Liver (tissue), 9 donors: ENCODE results near the gene LRP10. TPM values are rescaled to one million over a fixed set of nuclear protein-coding genes. Genes with fewer than 3 reads are reported as not detected.
A peak's percentile ranks its signal among the peaks of the same experiment; 100 is the strongest.

Source experiments
- DNase-seq: peaks from one replicate; pipeline ENCODE4 v3.0.0-alpha.2; 2017; ENCODE audit warnings: low spot score
- H3K27ac ChIP-seq, 2 donors: one replicate each; pipeline ENCODE4 v1.7.0; 2013; ENCODE audit warnings: inconsistent platforms in 2 of 2, low read length in 2 of 2, control low read depth in 1 of 2, low read depth in 1 of 2, mild to moderate bottlenecking in 1 of 2
- H3K27me3 ChIP-seq, 4 donors: one replicate each; pipeline versions ENCODE4 v1.6.1 to v1.7.0; 2013; ENCODE audit warnings: low read length in 3 of 4, inconsistent platforms in 1 of 4, mild to moderate bottlenecking in 1 of 4, moderate library complexity in 1 of 4; ENCODE audit not compliant: control insufficient read depth in 4 of 4, insufficient read depth in 4 of 4
- H3K36me3 ChIP-seq, 4 donors: one replicate each; pipeline versions ENCODE4 v1.6.1 to v1.7.0; 2013; ENCODE audit warnings: low read length in 3 of 4, mild to moderate bottlenecking in 3 of 4, low read depth in 1 of 4, moderate library complexity in 1 of 4; ENCODE audit not compliant: control insufficient read depth in 4 of 4, insufficient read depth in 3 of 4
- H3K4me1 ChIP-seq, 4 donors: one replicate each; pipeline versions ENCODE4 v1.6.1 to v1.7.0; 2013; ENCODE audit warnings: low read length in 3 of 4, mild to moderate bottlenecking in 3 of 4, moderate library complexity in 1 of 4; ENCODE audit not compliant: control insufficient read depth in 4 of 4, insufficient read depth in 4 of 4
- H3K4me3 ChIP-seq, 3 donors: one replicate each; pipeline versions ENCODE4 v1.6.1 to v1.7.0; 2013; ENCODE audit warnings: low read length in 3 of 3, control low read depth in 1 of 3, low read depth in 1 of 3, mild to moderate bottlenecking in 1 of 3
- H3K9ac ChIP-seq, 2 donors: one replicate each; pipeline ENCODE4 v1.7.0; 2013; ENCODE audit warnings: low read length in 2 of 2, mild to moderate bottlenecking in 2 of 2, moderate library complexity in 2 of 2, control low read depth in 1 of 2, low read depth in 1 of 2
- H3K9me3 ChIP-seq, 4 donors: one replicate each; pipeline versions ENCODE4 v1.6.1 to v1.7.0; 2013; ENCODE audit warnings: low read length in 3 of 4; ENCODE audit not compliant: control insufficient read depth in 4 of 4
- EGR1 ChIP-seq, 2 donors: IDR thresholded peaks; 2 replicates each; pipeline ENCODE4 v1.6.1; 2016 to 2018; ENCODE audit warnings: antibody characterized with exemption in 2 of 2, low read depth in 2 of 2
- FOXA1 ChIP-seq: IDR thresholded peaks from 2 replicates; pipeline ENCODE4 v1.6.1; 2016; ENCODE audit warnings: antibody characterized with exemption
- FOXA2 ChIP-seq: IDR thresholded peaks from 2 replicates; pipeline ENCODE4 v1.6.1; 2016; ENCODE audit warnings: antibody characterized with exemption
- GABPA ChIP-seq, 2 donors: IDR thresholded peaks in 1 of 2; conservative IDR thresholded peaks in 1 of 2; 2 replicates each; pipeline ENCODE4 v1.6.1; 2016; ENCODE audit warnings: antibody characterized with exemption in 2 of 2, mild to moderate bottlenecking in 1 of 2, moderate library complexity in 1 of 2
- HNF4A ChIP-seq, 2 donors: conservative IDR thresholded peaks; 2 replicates each; pipeline ENCODE4 v1.6.1; 2016; ENCODE audit warnings: antibody characterized with exemption in 2 of 2, mild to moderate bottlenecking in 2 of 2
- HNF4G ChIP-seq: IDR thresholded peaks from 2 replicates; pipeline ENCODE4 v1.6.1; 2016; ENCODE audit warnings: antibody characterized with exemption
- JUND ChIP-seq, 2 donors: IDR thresholded peaks; 2 replicates each; pipeline ENCODE4 v1.6.1; 2016; ENCODE audit warnings: antibody characterized with exemption in 2 of 2
- NR2F2 ChIP-seq: IDR thresholded peaks from 2 replicates; pipeline ENCODE4 v1.6.1; 2016; ENCODE audit warnings: antibody characterized with exemption
- RAD21 ChIP-seq, 2 donors: IDR thresholded peaks; 2 replicates each; pipeline ENCODE4 v1.6.1; 2016; ENCODE audit warnings: antibody characterized with exemption in 2 of 2, mild to moderate bottlenecking in 2 of 2
- RXRA ChIP-seq, 2 donors: IDR thresholded peaks; 2 replicates each; pipeline ENCODE4 v1.6.1; 2017 to 2018; ENCODE audit warnings: antibody characterized with exemption in 2 of 2, mild to moderate bottlenecking in 1 of 2
- SP1 ChIP-seq: IDR thresholded peaks from 2 replicates; pipeline ENCODE4 v1.6.1; 2018; ENCODE audit warnings: antibody characterized with exemption, mild to moderate bottlenecking
- TAF1 ChIP-seq: conservative IDR thresholded peaks from 2 replicates; pipeline ENCODE4 v1.6.1; 2016; ENCODE audit warnings: antibody characterized with exemption, mild to moderate bottlenecking
- YY1 ChIP-seq: IDR thresholded peaks from 2 replicates; pipeline ENCODE4 v1.6.1; 2016; ENCODE audit warnings: antibody characterized with exemption, mild to moderate bottlenecking
- WGBS: extraction: QIAGEN DNeasy Blood & Tissue Kit; methylation state at CpG from one replicate; pipeline ENCODE4 v1.1.7; 2013; 5-methylcytosine and 5-hydroxymethylcytosine counted together
- polyA plus RNA-seq, 2 donors: library from polyadenylated mRNA; stranded (reverse) in 1 of 2; unstranded in 1 of 2; fragments of 200-250 nt in 1 of 2; fragments of >200 nt in 1 of 2; fragmentation: Nextera tagmentation in 1 of 2; extraction: Ambion mirVana in 1 of 2; gene quantifications; one replicate each; pipeline versions ENCODE4 v1.2.1 to v1.2.3, GENCODE V29; 2013 to 2015
- total RNA-seq, 2 donors: library from RNA; depleted of rRNA; stranded (reverse); fragments of >200 nt; gene quantifications; one replicate each; pipeline ENCODE4 v1.2.3, GENCODE V29; 2014
- TF ChIP-seq, protein P1 (sequence below): IDR thresholded peaks from 2 replicates; pipeline ENCODE4 v1.6.1; 2016; ENCODE audit warnings: antibody characterized with exemption, mild to moderate bottlenecking
- TF ChIP-seq, protein P2 (sequence below): IDR thresholded peaks from 2 replicates; pipeline ENCODE4 v1.6.1; 2016; ENCODE audit warnings: antibody characterized with exemption
- TF ChIP-seq, protein P3 (sequence below): IDR thresholded peaks from 2 replicates; pipeline ENCODE4 v1.6.1; 2016; ENCODE audit warnings: antibody characterized with exemption
- TF ChIP-seq, protein P4 (sequence below): fragments of 150-350 bp; IDR thresholded peaks from 2 replicates; pipeline ENCODE4 v1.5.1; 2017; ENCODE audit warnings: improper control_type of control experiment, low read depth, low read length; ENCODE audit not compliant: missing input control
- TF ChIP-seq, protein P5 (sequence below): IDR thresholded peaks from 2 replicates; pipeline ENCODE4 v1.6.1; 2016; ENCODE audit warnings: antibody characterized with exemption
- donor health status: healthy.
- donor health status: healthy.
- donor health status: healthy.
- donor health status: healthy.
- donor health status: healthy.

The LRP10 gene
- total and polyA plus RNA-seq, 4 donors = 19.5 to 61.7 (median 31.3) TPM

DNA sequence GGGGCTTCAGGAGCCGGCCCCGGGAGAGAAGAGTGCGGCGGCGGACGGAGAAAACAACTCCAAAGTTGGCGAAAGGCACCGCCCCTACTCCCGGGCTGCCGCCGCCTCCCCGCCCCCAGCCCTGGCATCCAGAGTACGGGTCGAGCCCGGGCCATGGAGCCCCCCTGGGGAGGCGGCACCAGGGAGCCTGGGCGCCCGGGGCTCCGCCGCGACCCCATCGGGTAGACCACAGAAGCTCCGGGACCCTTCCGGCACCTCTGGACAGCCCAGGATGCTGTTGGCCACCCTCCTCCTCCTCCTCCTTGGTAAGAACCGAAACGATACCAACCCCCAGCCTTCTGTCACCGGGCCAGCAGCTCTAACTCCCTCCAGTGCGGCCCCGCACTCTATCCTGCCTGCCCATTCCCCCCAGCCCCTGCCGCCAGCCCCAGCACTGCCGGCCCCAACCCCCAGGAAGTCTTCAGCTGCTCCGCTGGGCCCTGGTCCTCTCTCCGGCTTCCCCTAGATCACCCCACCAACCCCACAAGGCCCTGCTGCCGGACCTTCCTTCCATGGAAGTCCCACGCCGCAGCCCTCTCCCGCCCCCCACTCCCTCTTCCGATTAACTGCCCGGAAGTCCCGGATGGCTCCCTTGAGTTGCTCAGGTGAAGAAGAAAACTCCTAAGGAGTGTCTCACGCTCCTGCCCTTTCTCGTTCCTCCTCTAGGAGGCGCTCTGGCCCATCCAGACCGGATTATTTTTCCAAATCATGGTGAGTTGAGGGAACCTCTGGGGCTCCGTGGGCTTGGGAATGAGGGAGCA lies 693 bp downstream of the LRP10 start:
- Histone ChIP-seq H3K4me1 (peaks cover 2 to 15% (median 9%) of the 10 kb centered on the region in 4 donors), H3K9me3 (no peaks in the 10 kb centered on the region), H3K4me3 (peak overlapping the region; percentile 83 to 95 (median 94)), H3K27me3 (no peaks in the 10 kb centered on the region), H3K36me3 (peaks cover 8 to 33% (median 27%) of the 10 kb centered on the region in 4 donors), H3K27ac (peak overlapping the region; percentile 98 to 99), H3K9ac (peak overlapping the region; percentile 70 to 75)
- TF ChIP-seq, protein P1, sequence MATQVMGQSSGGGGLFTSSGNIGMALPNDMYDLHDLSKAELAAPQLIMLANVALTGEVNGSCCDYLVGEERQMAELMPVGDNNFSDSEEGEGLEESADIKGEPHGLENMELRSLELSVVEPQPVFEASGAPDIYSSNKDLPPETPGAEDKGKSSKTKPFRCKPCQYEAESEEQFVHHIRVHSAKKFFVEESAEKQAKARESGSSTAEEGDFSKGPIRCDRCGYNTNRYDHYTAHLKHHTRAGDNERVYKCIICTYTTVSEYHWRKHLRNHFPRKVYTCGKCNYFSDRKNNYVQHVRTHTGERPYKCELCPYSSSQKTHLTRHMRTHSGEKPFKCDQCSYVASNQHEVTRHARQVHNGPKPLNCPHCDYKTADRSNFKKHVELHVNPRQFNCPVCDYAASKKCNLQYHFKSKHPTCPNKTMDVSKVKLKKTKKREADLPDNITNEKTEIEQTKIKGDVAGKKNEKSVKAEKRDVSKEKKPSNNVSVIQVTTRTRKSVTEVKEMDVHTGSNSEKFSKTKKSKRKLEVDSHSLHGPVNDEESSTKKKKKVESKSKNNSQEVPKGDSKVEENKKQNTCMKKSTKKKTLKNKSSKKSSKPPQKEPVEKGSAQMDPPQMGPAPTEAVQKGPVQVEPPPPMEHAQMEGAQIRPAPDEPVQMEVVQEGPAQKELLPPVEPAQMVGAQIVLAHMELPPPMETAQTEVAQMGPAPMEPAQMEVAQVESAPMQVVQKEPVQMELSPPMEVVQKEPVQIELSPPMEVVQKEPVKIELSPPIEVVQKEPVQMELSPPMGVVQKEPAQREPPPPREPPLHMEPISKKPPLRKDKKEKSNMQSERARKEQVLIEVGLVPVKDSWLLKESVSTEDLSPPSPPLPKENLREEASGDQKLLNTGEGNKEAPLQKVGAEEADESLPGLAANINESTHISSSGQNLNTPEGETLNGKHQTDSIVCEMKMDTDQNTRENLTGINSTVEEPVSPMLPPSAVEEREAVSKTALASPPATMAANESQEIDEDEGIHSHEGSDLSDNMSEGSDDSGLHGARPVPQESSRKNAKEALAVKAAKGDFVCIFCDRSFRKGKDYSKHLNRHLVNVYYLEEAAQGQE = no peak
- TF ChIP-seq RXRA (IDR thresholded peaks at IDR 0.05) (peak in 1 of 2 donors; percentile 15), HNF4G (no peak), SP1 (no peak), EGR1 (IDR thresholded peaks at IDR 0.05; ENCODE audit: low read depth in 2 of 2) (no peak), TAF1 (no peak), FOXA2 (no peak), NR2F2 (no peak), HNF4A (conservative IDR thresholded peaks at IDR 0.05) (peak in 1 of 2 donors; percentile 18), FOXA1 (no peak), JUND (IDR thresholded peaks at IDR 0.05) (no peak), YY1 (no peak), RAD21 (IDR thresholded peaks at IDR 0.05) (peak; percentile 86 to 87), GABPA (IDR thresholded peaks at IDR 0.05 in 1 of 2, conservative IDR thresholded peaks at IDR 0.05 in 1 of 2) (no peak)
- TF ChIP-seq, protein P2, sequence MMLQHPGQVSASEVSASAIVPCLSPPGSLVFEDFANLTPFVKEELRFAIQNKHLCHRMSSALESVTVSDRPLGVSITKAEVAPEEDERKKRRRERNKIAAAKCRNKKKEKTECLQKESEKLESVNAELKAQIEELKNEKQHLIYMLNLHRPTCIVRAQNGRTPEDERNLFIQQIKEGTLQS = no peak
- TF ChIP-seq, protein P3, sequence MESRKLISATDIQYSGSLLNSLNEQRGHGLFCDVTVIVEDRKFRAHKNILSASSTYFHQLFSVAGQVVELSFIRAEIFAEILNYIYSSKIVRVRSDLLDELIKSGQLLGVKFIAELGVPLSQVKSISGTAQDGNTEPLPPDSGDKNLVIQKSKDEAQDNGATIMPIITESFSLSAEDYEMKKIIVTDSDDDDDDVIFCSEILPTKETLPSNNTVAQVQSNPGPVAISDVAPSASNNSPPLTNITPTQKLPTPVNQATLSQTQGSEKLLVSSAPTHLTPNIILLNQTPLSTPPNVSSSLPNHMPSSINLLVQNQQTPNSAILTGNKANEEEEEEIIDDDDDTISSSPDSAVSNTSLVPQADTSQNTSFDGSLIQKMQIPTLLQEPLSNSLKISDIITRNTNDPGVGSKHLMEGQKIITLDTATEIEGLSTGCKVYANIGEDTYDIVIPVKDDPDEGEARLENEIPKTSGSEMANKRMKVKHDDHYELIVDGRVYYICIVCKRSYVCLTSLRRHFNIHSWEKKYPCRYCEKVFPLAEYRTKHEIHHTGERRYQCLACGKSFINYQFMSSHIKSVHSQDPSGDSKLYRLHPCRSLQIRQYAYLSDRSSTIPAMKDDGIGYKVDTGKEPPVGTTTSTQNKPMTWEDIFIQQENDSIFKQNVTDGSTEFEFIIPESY = no peak
- TF ChIP-seq, protein P4, sequence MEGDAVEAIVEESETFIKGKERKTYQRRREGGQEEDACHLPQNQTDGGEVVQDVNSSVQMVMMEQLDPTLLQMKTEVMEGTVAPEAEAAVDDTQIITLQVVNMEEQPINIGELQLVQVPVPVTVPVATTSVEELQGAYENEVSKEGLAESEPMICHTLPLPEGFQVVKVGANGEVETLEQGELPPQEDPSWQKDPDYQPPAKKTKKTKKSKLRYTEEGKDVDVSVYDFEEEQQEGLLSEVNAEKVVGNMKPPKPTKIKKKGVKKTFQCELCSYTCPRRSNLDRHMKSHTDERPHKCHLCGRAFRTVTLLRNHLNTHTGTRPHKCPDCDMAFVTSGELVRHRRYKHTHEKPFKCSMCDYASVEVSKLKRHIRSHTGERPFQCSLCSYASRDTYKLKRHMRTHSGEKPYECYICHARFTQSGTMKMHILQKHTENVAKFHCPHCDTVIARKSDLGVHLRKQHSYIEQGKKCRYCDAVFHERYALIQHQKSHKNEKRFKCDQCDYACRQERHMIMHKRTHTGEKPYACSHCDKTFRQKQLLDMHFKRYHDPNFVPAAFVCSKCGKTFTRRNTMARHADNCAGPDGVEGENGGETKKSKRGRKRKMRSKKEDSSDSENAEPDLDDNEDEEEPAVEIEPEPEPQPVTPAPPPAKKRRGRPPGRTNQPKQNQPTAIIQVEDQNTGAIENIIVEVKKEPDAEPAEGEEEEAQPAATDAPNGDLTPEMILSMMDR = peak; percentile 95
- TF ChIP-seq, protein P5, sequence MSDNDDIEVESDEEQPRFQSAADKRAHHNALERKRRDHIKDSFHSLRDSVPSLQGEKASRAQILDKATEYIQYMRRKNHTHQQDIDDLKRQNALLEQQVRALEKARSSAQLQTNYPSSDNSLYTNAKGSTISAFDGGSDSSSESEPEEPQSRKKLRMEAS = no peak
- peak; percentile 88 for DNase-seq
- WGBS = under 1% methylated on average over 45 of the region's 45 CpGs
